ENCODE data around the gene SCML1. TPM values are rescaled to one million over a fixed set of nuclear protein-coding genes. Genes with fewer than 3 reads are reported as not detected.

SCML1 gene
- total RNA-seq, 1 donor = 12.5 TPM

- no peak for TF ChIP-seq CTCF (IDR thresholded peaks at IDR 0.05; ENCODE audit: insufficient read depth, low read depth, low read length)
- no peak overlapping the region for H3K4me3 ChIP-seq (ENCODE audit: low read depth, low read length)
- no peak for DNase-seq (ENCODE audit: low read depth)
These were observed 10.4 kb downstream of the SCML1 start for GRCh38 chrX:17747692-17748091.

DNA sequence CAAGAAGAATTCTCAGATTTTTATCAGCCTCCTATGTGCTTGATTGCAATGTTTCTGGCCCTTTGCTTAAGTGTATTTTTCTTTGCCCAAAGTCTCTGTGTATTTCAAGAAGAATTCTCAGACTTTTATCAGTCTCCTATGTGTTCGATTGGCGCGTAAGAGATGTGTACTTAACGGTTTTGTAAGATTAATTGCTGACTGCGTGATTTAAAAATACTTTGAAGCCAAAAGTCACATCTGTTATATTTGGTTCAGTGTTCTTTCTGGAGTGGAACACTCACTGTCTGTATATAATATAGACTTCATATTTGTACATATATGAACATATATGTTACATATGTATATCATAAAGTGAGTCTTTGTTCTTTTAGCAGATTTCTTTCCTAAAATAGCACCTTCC is 11.4 kb downstream of the SCML1 start:
- no peak for TF ChIP-seq CTCF (IDR thresholded peaks at IDR 0.05; ENCODE audit: insufficient read depth, low read depth, low read length)
- no peak for DNase-seq (ENCODE audit: low read depth)
- H3K4me3 ChIP-seq (ENCODE audit: low read depth, low read length) = no peak overlapping the region

DNA sequence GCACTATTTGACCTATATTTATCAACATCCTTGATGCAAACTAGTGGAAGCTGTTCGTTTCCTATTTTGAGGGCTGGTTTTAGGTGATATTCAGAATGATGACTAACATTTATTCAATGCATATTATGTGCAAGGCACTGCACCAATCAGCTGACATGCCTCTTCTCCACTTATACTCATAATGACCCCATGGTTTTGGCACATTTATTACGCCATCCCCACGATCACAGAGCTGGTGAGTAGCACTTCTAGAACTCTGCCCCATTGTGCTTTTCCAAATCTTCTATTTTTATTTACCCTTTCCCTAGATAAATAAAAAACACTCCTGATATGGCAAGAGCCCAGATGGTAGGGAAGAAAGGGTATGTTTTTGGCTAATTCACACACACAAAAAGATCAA is 13.1 kb downstream of the SCML1 start:
- peak; percentile 7 for DNase-seq (ENCODE audit: low read depth)
- TF ChIP-seq CTCF (IDR thresholded peaks at IDR 0.05; ENCODE audit: insufficient read depth, low read depth, low read length) = no peak

DNA sequence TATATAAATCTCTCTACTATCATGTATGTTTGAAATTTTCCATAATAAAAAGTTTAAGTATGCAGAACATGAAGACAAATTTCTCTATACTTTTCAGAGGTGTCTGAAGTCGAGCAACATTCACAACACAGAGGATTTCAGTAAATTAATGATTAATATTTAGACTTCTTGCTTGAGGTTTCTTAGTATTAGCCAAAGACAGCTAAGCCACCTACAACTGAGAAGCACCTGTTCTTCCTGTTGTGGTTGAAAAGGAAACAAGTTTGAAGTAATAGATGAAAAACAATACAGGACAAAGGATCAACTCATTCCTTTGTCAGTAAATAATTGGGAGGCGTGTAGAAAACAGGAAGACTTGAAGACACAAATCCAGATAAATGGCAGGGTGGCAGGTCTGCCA is 21.1 kb downstream of the SCML1 start:
- no peak overlapping the region for H3K4me3 ChIP-seq (ENCODE audit: low read depth, low read length)
- no peak for DNase-seq (ENCODE audit: low read depth)
- no peak for TF ChIP-seq CTCF (IDR thresholded peaks at IDR 0.05; ENCODE audit: insufficient read depth, low read depth, low read length)

More for the DNA sequence above, 13.1 kb downstream of the SCML1 start:
- no peak overlapping the region for H3K4me3 ChIP-seq (ENCODE audit: low read depth, low read length)

- no peak overlapping the region for H3K4me3 ChIP-seq (ENCODE audit: low read depth, low read length)
- no peak for TF ChIP-seq CTCF (IDR thresholded peaks at IDR 0.05; ENCODE audit: insufficient read depth, low read depth, low read length)
- no peak for DNase-seq (ENCODE audit: low read depth)
These were observed 22.7 kb downstream of the SCML1 start for GRCh38 chrX:17759990-17760389.

GRCh38 chrX:17767734-17768133 is 30.4 kb downstream of the SCML1 start:
- no peak for TF ChIP-seq CTCF (IDR thresholded peaks at IDR 0.05; ENCODE audit: insufficient read depth, low read depth, low read length)
- no peak overlapping the region for H3K4me3 ChIP-seq (ENCODE audit: low read depth, low read length)
- DNase-seq (ENCODE audit: low read depth) = no peak

DNA sequence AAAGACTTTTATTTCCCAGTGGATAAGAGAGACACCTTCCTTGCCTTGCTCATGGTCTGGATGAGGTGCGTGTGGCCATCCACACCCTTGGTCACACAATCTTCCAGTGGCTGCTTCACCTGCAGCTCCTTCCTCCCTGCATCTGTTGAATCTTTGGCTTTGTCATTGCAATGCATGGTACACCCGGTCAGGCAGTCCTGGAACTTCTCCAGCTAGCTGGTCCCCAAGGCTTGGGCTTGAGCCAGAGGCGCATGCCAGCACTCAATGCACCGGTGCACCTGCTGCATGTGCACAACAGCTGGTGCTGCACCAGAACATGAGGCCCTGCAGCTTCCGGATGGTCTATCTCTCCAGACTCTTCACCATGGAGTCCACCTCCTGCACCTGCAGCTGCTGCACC is 31.7 kb downstream of the SCML1 start:
- H3K4me3 ChIP-seq (ENCODE audit: low read depth, low read length) = no peak overlapping the region
- no peak for TF ChIP-seq CTCF (IDR thresholded peaks at IDR 0.05; ENCODE audit: insufficient read depth, low read depth, low read length)
- no peak for DNase-seq (ENCODE audit: low read depth)
